MM.1S (cell line): ENCODE measurements around the gene HEBP1.

Experiments
- DNase-seq: peaks from one replicate; pipeline ENCODE4 v3.0.0-alpha.2; 2015
- H2AFZ ChIP-seq: fragments of 300-600 bp; sonication (generic); 2 replicates; pipeline ENCODE4 v1.6.0; 2016; ENCODE audit warnings: antibody characterized with exemption, low read length
- H3F3A ChIP-seq: fragments of 300-600 bp; sonication (generic); 2 replicates; pipeline ENCODE4 v1.6.1; 2016; ENCODE audit warnings: mild to moderate bottlenecking, antibody characterized with exemption, low read length, moderate library complexity, mixed read lengths; ENCODE audit not compliant: insufficient read depth
- H3K27ac ChIP-seq: fragments of 300-600 bp; sonication (generic); 2 replicates; pipeline ENCODE4 v1.5.1; 2016; ENCODE audit warnings: mild to moderate bottlenecking, low read length
- H3K27me3 ChIP-seq: fragments of 300-600 bp; sonication (generic); replicated peaks from 2 replicates; pipeline ENCODE4 v1.6.0; 2016; ENCODE audit warnings: low read length; ENCODE audit not compliant: insufficient read depth
- H3K36me3 ChIP-seq: fragments of 300-600 bp; sonication (generic); replicated peaks from 2 replicates; pipeline ENCODE4 v1.6.1; 2016; ENCODE audit warnings: mild to moderate bottlenecking, low read length, mixed read lengths; ENCODE audit not compliant: insufficient read depth
- H3K4me1 ChIP-seq: fragments of 300-600 bp; sonication (generic); 2 replicates; pipeline ENCODE4 v1.6.1; 2016; ENCODE audit warnings: low read length, mixed read lengths
- H3K4me2 ChIP-seq: fragments of 300-600 bp; sonication (generic); 2 replicates; pipeline ENCODE4 v1.6.0; 2016; ENCODE audit warnings: low read depth, low read length
- H3K4me3 ChIP-seq: fragments of 300-600 bp; sonication (generic); 2 replicates; pipeline ENCODE4 v1.5.1; 2016; ENCODE audit warnings: low read length, mixed read lengths
- H3K79me2 ChIP-seq: fragments of 300-600 bp; sonication (generic); 2 replicates; pipeline ENCODE4 v1.6.1; 2016; ENCODE audit warnings: mixed run types, low read length, mixed read lengths
- H3K9ac ChIP-seq: fragments of 300-600 bp; sonication (generic); 2 replicates; pipeline ENCODE4 v1.6.1; 2016; ENCODE audit warnings: low read length, mixed read lengths
- H3K9me2 ChIP-seq: fragments of 300-600 bp; sonication (generic); replicated peaks from 2 replicates; pipeline ENCODE4 v1.6.1; 2016; ENCODE audit warnings: mild to moderate bottlenecking, low read length, mixed read lengths; ENCODE audit not compliant: insufficient read depth
- H3K9me3 ChIP-seq: fragments of 300-600 bp; sonication (generic); replicated peaks from 2 replicates; pipeline ENCODE4 v1.6.1; 2016; ENCODE audit warnings: mild to moderate bottlenecking, low read length, mixed read lengths; ENCODE audit not compliant: insufficient read depth
- H4K20me1 ChIP-seq: fragments of 300-600 bp; sonication (generic); 2 replicates; pipeline ENCODE4 v1.6.1; 2016; ENCODE audit warnings: mild to moderate bottlenecking, low read length, moderate library complexity, mixed read lengths; ENCODE audit not compliant: insufficient read depth
- EZH2 ChIP-seq: fragments of 300-600 bp; sonication (generic); optimal IDR thresholded peaks from 2 replicates; pipeline ENCODE3; 2017; ENCODE audit warnings: low read depth, mild to moderate bottlenecking, antibody characterized with exemption, low read length, mixed read lengths
- EZH2phosphoT487 ChIP-seq: fragments of 300-600 bp; sonication (generic); IDR thresholded peaks from 2 replicates; pipeline ENCODE4 v1.6.1; 2018; ENCODE audit warnings: antibody characterized with exemption, low read length
- TF ChIP-seq, protein P1 (sequence below): fragments of 300-600 bp; sonication (generic); IDR thresholded peaks from 2 replicates; pipeline ENCODE4 v1.5.1; 2016; ENCODE audit warnings: antibody characterized with exemption, low read length, mixed read lengths

The HEBP1 gene

DNA sequence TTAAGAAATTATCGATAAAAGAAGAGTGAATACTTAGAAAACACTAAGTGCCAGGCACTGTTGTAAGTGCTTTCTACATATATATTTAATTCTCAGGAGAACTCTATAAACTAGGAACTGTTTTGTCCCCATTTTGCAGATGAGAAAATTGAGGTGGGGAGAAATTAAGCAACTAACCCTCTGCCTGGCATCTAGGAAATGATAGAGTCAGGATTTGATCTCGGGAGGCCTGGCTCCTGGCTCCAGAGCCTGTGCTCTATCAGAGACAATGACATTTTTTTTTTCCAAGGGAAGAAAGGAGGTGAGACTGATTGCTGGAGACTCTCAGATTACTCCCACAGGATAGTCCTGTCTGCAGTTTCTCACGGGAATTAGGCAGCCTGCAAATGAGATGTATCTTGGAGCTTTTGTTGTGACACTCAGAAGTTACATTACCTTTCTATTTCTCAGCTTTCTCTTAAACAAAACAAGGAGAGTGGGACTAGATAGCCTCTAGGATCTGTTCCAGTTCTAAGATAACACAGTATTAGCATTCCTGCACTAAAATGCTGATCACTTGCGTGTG, 42.7 kb upstream of the HEBP1 start:
- no peak overlapping the region for H3K4me3 ChIP-seq
- H3K4me1 ChIP-seq, result no peaks in the 10 kb centered on the region; the same call in 1 of the 2 replicates
- no peak overlapping the region for H2AFZ ChIP-seq
- H3K9ac ChIP-seq, result no peak overlapping the region
- H3K4me2 ChIP-seq, result no peak overlapping the region
- H3K9me2 ChIP-seq, result no peaks in the 10 kb centered on the region
- H3F3A ChIP-seq, result no peaks in the 10 kb centered on the region
- no peak for DNase-seq
- TF ChIP-seq, protein P1, sequence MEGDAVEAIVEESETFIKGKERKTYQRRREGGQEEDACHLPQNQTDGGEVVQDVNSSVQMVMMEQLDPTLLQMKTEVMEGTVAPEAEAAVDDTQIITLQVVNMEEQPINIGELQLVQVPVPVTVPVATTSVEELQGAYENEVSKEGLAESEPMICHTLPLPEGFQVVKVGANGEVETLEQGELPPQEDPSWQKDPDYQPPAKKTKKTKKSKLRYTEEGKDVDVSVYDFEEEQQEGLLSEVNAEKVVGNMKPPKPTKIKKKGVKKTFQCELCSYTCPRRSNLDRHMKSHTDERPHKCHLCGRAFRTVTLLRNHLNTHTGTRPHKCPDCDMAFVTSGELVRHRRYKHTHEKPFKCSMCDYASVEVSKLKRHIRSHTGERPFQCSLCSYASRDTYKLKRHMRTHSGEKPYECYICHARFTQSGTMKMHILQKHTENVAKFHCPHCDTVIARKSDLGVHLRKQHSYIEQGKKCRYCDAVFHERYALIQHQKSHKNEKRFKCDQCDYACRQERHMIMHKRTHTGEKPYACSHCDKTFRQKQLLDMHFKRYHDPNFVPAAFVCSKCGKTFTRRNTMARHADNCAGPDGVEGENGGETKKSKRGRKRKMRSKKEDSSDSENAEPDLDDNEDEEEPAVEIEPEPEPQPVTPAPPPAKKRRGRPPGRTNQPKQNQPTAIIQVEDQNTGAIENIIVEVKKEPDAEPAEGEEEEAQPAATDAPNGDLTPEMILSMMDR, result no peak
- no peak for TF ChIP-seq EZH2phosphoT487
- TF ChIP-seq EZH2, result no peak
- no peak overlapping the region for H3K27ac ChIP-seq
- H3K9me3 ChIP-seq, result no peaks in the 10 kb centered on the region
- no peaks in the 10 kb centered on the region for H3K27me3 ChIP-seq
- no peaks in the 10 kb centered on the region for H3K36me3 ChIP-seq
- 0 out of 2 replicates have a peak, but pooled peaks cover 3% of the 10 kb centered on the region for H3K79me2 ChIP-seq
- no peaks in the 10 kb centered on the region for H4K20me1 ChIP-seq

GRCh38 chr12:13041224-13041623, 41.2 kb upstream of the HEBP1 start:
- H2AFZ ChIP-seq, result no peak overlapping the region
- TF ChIP-seq, protein P1, result no peak
- TF ChIP-seq EZH2phosphoT487 (no peak), EZH2 (no peak)
- H3K9ac ChIP-seq, result no peak overlapping the region
- H3F3A ChIP-seq, result no peaks in the 10 kb centered on the region
- H4K20me1 ChIP-seq, result no peaks in the 10 kb centered on the region
- no peak overlapping the region for H3K4me3 ChIP-seq
- H3K27me3 ChIP-seq, result no peaks in the 10 kb centered on the region
- H3K79me2 ChIP-seq, result 0 out of 2 replicates have a peak, but pooled peaks cover 3% of the 10 kb centered on the region
- no peak overlapping the region for H3K27ac ChIP-seq
- no peaks in the 10 kb centered on the region for H3K9me3 ChIP-seq
- H3K9me2 ChIP-seq, result no peaks in the 10 kb centered on the region
- DNase-seq, result no peak
- no peak overlapping the region for H3K4me2 ChIP-seq
- no peaks in the 10 kb centered on the region for H3K36me3 ChIP-seq
- no peaks in the 10 kb centered on the region; the same call in 1 of the 2 replicates for H3K4me1 ChIP-seq

DNA sequence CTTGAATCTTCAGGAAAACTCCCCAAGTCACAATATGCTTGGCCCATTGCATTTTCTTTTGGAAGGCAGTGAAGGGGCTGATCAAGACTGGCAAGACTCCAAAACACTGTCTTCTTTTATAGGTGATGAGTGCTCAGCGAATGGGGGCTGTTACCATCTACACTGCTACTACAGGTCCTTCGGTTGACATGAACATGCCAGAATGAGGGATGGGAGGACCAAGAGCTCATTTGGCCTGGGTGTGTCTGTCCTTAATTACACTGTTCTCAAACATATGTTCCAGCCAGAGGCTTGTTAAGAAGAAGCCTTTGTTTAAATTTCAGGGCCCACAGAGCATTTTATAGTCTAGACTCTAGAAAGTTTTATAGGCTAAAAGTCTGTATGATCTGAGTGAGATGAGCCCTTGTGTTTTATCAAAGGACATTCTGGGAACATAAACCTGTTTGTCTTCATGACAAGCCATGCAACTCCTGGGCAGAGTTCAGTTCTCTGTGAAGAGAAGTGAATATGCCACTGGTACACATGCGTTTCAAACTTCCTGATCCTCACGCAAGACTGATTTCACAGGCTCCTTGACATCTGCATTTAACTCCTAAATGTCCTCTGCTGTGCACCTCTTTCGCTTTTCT, 39.4 kb upstream of the HEBP1 start:
- no peak for DNase-seq
- Histone ChIP-seq H3K4me2 (no peak overlapping the region), H3K4me1 (no peaks in the 10 kb centered on the region), H3K79me2 (no peaks in the 10 kb centered on the region), H4K20me1 (no peaks in the 10 kb centered on the region), H3K9me3 (no peaks in the 10 kb centered on the region), H3K4me3 (no peak overlapping the region), H3K27me3 (no peaks in the 10 kb centered on the region), H3F3A (no peaks in the 10 kb centered on the region), H3K36me3 (no peaks in the 10 kb centered on the region), H3K27ac (no peak overlapping the region), H3K9me2 (no peaks in the 10 kb centered on the region), H3K9ac (no peak overlapping the region), H2AFZ (no peak overlapping the region)
- TF ChIP-seq, protein P1, result no peak
- TF ChIP-seq EZH2 (no peak), EZH2phosphoT487 (no peak)
